A549 treated with CORT108297 at 1 μM for 4 hours (cell line): ENCODE results near the gene TDRD15. TPM values are rescaled to one million over a fixed set of nuclear protein-coding genes. Genes with fewer than 3 reads are reported as not detected.

Experiments
- total RNA-seq: library from RNA; stranded (reverse); fragments of 200-300 nt; extraction: Qiagen RNA extraction; gene quantifications from 5 replicates; pipeline ENCODE4 v1.2.3, GENCODE V29; 2022

TDRD15 gene
- not detected in 5 replicates for total RNA-seq

DNA sequence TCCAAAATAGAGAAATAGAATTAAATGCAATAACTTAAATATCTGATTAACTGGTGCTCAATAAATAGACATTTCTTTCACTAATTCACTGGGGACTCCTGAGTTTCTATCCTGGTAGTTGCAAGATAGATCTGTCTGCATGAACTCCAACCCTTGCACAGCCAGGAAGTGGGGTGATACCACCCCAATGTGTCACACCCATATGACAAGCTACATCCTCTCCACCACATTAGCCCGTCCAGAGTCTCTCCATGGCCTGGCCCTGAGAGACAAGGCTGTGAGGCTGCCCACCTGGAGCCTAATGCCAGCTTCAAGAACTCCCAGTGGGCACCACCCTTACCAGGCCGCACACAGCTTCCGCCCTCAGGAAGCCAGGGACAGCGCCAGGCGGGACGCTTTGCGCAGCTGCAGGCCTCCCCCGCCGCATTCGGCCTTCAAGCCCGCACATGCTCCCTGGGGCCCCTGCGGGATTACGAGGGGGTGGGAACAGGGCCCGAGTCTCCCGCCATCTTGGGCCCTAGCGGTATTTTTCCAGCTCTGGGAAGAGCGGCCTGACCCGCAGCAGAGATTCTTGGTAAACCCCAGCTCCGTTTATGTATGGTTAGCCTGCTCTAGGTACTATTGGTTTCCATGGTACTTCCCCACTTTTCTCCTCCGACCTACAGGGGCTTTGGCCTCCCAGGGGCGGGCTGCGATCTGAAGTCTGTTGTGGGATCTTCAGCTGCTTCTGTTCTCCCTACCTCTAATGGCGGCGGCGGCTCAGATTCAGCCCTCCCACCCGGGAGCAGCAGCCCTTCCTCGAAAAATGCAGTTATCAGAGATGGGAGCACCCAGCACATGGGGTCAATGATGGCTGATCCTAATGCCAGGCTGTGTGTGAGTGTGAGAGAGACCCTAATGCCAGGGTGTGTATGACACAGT is at the start of gene TDRD15:
TSS of gene TDRD15 (plus strand) at position 496 of the 921 bp plus-strand sequence. CDS start 13,500 bp downstream, outside the sequence.

Other genes starting within 250 kb of the TDRD15 start
- not detected in 5 replicates for gene APOB, start 79.9 kb upstream of the TDRD15 start, total RNA-seq